Lower leg skin (tissue), 3 donors: Measurements from ENCODE around the gene SNTG2.

Experiments
- POLR2A ChIP-seq, 2 donors: fragments of 450-650 bp; IDR thresholded peaks; one replicate each; pipeline ENCODE4 v1.6.1; 2016 to 2017; ENCODE audit warnings: antibody characterized with exemption in 2 of 2, mild to moderate bottlenecking in 1 of 2, moderate library complexity in 1 of 2
- TF ChIP-seq, protein P1 (sequence below), 3 donors: fragments of 450-650 bp; IDR thresholded peaks; one replicate each; pipeline ENCODE4 v1.5.1; 2016; ENCODE audit warnings: antibody characterized with exemption in 3 of 3, mild to moderate bottlenecking in 3 of 3, moderate library complexity in 2 of 3

DNA sequence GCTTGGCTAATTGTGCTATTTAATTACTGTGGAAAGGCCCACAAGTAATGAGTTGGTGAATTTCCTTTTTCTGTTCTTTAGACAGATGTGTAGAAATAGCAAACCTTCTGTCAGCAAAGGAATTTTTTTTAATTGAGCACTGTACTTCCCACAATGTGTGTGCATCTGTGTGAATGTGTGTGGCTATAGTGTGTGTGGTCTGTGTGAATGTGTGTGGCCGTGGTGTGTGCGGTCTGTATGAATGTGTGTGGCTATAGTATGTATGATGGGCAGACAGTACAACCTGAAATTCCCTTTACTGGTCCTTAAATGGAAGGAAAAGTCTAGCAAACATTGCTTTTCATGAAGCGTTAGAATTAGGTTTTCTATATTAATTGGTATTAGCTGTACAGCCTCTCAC, 259.1 kb downstream of the SNTG2 start:
- TF ChIP-seq, protein P1, sequence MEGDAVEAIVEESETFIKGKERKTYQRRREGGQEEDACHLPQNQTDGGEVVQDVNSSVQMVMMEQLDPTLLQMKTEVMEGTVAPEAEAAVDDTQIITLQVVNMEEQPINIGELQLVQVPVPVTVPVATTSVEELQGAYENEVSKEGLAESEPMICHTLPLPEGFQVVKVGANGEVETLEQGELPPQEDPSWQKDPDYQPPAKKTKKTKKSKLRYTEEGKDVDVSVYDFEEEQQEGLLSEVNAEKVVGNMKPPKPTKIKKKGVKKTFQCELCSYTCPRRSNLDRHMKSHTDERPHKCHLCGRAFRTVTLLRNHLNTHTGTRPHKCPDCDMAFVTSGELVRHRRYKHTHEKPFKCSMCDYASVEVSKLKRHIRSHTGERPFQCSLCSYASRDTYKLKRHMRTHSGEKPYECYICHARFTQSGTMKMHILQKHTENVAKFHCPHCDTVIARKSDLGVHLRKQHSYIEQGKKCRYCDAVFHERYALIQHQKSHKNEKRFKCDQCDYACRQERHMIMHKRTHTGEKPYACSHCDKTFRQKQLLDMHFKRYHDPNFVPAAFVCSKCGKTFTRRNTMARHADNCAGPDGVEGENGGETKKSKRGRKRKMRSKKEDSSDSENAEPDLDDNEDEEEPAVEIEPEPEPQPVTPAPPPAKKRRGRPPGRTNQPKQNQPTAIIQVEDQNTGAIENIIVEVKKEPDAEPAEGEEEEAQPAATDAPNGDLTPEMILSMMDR (IDR thresholded peaks at IDR 0.05) = no peak
- no peak for TF ChIP-seq POLR2A (IDR thresholded peaks at IDR 0.05)
